ENCODE results near the gene FYB2.

DNA sequence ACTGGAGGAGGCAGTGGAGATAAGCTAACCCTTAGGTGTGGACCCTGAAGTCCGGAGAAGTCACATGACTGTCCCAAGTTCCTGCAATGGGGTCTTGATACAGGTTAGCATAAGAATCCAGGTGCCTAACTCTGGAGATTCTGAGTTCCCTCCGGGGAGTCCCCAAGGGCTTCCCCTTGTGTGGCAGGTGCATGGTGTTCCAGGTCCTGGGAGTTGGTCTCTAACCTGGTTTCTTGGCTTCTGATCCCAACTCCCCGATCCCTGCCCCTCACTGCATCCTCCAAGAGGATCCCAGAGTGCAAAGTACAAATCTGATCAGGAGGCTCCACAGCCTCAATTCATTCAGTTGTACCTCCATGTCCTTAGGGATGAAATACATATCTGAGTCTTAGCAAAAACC is 26.1 kb upstream of the FYB2 start:
- TF ChIP-seq, protein P1, sequence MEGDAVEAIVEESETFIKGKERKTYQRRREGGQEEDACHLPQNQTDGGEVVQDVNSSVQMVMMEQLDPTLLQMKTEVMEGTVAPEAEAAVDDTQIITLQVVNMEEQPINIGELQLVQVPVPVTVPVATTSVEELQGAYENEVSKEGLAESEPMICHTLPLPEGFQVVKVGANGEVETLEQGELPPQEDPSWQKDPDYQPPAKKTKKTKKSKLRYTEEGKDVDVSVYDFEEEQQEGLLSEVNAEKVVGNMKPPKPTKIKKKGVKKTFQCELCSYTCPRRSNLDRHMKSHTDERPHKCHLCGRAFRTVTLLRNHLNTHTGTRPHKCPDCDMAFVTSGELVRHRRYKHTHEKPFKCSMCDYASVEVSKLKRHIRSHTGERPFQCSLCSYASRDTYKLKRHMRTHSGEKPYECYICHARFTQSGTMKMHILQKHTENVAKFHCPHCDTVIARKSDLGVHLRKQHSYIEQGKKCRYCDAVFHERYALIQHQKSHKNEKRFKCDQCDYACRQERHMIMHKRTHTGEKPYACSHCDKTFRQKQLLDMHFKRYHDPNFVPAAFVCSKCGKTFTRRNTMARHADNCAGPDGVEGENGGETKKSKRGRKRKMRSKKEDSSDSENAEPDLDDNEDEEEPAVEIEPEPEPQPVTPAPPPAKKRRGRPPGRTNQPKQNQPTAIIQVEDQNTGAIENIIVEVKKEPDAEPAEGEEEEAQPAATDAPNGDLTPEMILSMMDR (IDR thresholded peaks at IDR 0.05; ENCODE audit: low read depth, low read length, poor library complexity, severe bottlenecking) = no peak
- no peak for TF ChIP-seq EZH2phosphoT487 (IDR thresholded peaks at IDR 0.05; ENCODE audit: borderline replicate concordance, low read length)
